Lung (tissue), 12 donors: Measurements from ENCODE around the gene CORO1C. TPM values are rescaled to one million over a fixed set of nuclear protein-coding genes. Genes with fewer than 3 reads are reported as not detected.

Experiments
- ATAC-seq: fragments of 200-7000 bp; cut with Tn5 transposase; one replicate; pipeline ENCODE4 v1.9.1; 2020; ENCODE audit warnings: moderate number of reproducible peaks; ENCODE audit not compliant: insufficient read depth, low FRiP score
- DNase-seq, 3 donors: peaks; one replicate each; pipeline ENCODE4 v3.0.0-alpha.2; 2013 to 2017
- H3K27ac ChIP-seq, 2 donors: one replicate each; pipeline ENCODE4 v1.5.1; 2013; ENCODE audit warnings: mild to moderate bottlenecking in 2 of 2, moderate library complexity in 2 of 2, control low read depth in 1 of 2, inconsistent platforms in 1 of 2, low read depth in 1 of 2, low read length in 1 of 2
- H3K27me3 ChIP-seq, 3 donors: one replicate each; pipeline ENCODE4 v1.5.1; 2013; ENCODE audit warnings: low read length in 2 of 3; ENCODE audit not compliant: control insufficient read depth in 3 of 3, insufficient read depth in 3 of 3
- H3K36me3 ChIP-seq, 4 donors: one replicate each; pipeline ENCODE4 v1.5.1; 2013; ENCODE audit warnings: low read length in 4 of 4, mild to moderate bottlenecking in 1 of 4, moderate library complexity in 1 of 4; ENCODE audit not compliant: control insufficient read depth in 4 of 4, insufficient read depth in 4 of 4
- H3K4me1 ChIP-seq, 5 donors: one replicate each; pipeline ENCODE4 v1.5.1; 2013; ENCODE audit warnings: low read length in 5 of 5, mild to moderate bottlenecking in 2 of 5, moderate library complexity in 1 of 5; ENCODE audit not compliant: control insufficient read depth in 5 of 5, insufficient read depth in 5 of 5
- H3K4me3 ChIP-seq: one replicate; pipeline ENCODE4 v1.5.1; 2013; ENCODE audit warnings: mild to moderate bottlenecking, control low read depth, moderate library complexity
- H3K9ac ChIP-seq, 2 donors: one replicate each; pipeline ENCODE4 v1.5.1; 2013; ENCODE audit warnings: low read length in 2 of 2, control low read depth in 1 of 2; ENCODE audit not compliant: insufficient read depth in 1 of 2
- H3K9me3 ChIP-seq, 4 donors: one replicate each; pipeline ENCODE4 v1.5.1; 2013; ENCODE audit warnings: low read length in 3 of 4, mild to moderate bottlenecking in 1 of 4, moderate library complexity in 1 of 4; ENCODE audit not compliant: control insufficient read depth in 4 of 4, insufficient read depth in 3 of 4
- WGBS, 2 donors: extraction: QIAGEN DNeasy Blood & Tissue Kit; methylation state at CpG; one replicate each; pipeline ENCODE4 v1.1.7; 2013; 5-methylcytosine and 5-hydroxymethylcytosine counted together
- polyA plus RNA-seq, 2 donors: library from polyadenylated mRNA; stranded (reverse); fragments of 200-250 nt; gene quantifications; one replicate each; pipeline ENCODE4 v1.2.1, GENCODE V29; 2013
- total RNA-seq, 2 donors: library from RNA; depleted of rRNA in 1 of 2; stranded (reverse); fragments of >200 nt in 1 of 2; gene quantifications; one replicate each; pipeline ENCODE4 v1.2.1, GENCODE V29; 2014 to 2021
- TF ChIP-seq, protein P1 (sequence below): IDR thresholded peaks from 2 replicates; pipeline ENCODE4 v1.5.1; 2012; ENCODE audit warnings: mild to moderate bottlenecking; ENCODE audit errors: control extremely low read depth, extremely low read depth
- donor health status: control.
- donor health status: control.
- donor health status: Bipolar disorder and iron deficiency.
- donor health status: healthy.
- donor health status: DM: yes; HTN: yes; CAD: no.

CORO1C gene
- total and polyA plus RNA-seq, 4 donors = 36.4 to 227 (median 105) TPM

DNA sequence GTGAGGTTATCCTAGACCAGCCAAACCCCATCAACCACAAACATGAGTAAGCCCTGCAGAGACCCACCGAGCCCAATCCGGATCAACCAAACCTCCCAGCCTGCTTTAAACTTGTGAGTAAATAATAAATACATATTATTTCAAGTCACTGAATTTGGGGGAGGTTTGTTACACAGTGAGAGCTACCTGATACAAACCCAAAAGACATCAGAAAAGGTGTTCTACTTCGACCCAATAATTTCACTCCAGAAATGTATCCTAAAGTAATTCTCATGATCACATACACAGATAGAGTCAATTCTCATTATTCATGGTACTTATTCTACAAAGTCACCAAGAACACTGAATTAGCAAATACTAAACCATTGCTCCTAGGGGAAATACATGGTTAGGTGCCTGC, 16.2 kb upstream of the CORO1C start:
- no peak overlapping the region for H3K27ac ChIP-seq
- DNase-seq (no peak), ATAC-seq (no peak)
- peaks cover 0 to 6% (median 0%) of the 10 kb centered on the region in 5 donors for H3K4me1 ChIP-seq
- no peaks in the 10 kb centered on the region for H3K27me3 ChIP-seq
- TF ChIP-seq, protein P1, sequence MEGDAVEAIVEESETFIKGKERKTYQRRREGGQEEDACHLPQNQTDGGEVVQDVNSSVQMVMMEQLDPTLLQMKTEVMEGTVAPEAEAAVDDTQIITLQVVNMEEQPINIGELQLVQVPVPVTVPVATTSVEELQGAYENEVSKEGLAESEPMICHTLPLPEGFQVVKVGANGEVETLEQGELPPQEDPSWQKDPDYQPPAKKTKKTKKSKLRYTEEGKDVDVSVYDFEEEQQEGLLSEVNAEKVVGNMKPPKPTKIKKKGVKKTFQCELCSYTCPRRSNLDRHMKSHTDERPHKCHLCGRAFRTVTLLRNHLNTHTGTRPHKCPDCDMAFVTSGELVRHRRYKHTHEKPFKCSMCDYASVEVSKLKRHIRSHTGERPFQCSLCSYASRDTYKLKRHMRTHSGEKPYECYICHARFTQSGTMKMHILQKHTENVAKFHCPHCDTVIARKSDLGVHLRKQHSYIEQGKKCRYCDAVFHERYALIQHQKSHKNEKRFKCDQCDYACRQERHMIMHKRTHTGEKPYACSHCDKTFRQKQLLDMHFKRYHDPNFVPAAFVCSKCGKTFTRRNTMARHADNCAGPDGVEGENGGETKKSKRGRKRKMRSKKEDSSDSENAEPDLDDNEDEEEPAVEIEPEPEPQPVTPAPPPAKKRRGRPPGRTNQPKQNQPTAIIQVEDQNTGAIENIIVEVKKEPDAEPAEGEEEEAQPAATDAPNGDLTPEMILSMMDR = no peak
- no peak overlapping the region for H3K4me3 ChIP-seq
- no peaks in the 10 kb centered on the region for H3K9me3 ChIP-seq
- 95 to 96% methylated on average over 3 of the region's 3 CpGs for WGBS, 2 donors
- no peaks in the 10 kb centered on the region for H3K36me3 ChIP-seq
- H3K9ac ChIP-seq = no peak overlapping the region

DNA sequence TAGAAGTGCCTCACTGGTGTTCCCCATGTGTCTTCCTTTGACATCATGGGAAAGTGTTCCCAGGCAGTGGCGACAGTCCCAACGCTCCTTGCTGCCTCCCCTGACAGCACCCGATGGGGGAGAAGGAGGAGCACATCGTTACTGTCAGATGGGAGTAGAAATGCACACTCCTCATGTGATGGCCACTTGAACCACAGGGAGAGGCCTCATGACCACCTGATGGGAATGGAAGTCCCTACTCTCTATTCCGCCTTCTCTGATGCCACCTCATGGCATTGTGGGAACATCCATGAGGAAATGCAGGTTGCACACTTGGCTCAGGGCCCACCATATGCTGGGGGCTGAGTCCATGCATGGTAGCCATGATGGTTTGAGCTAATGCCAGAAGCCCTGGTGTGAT, 14.3 kb upstream of the CORO1C start:
- WGBS, 2 donors = 85 to 92% methylated on average over 5 of the region's 5 CpGs
- Histone ChIP-seq H3K9me3 (no peaks in the 10 kb centered on the region), H3K36me3 (no peaks in the 10 kb centered on the region), H3K9ac (no peak overlapping the region), H3K4me1 (peaks cover 0 to 3% (median 0%) of the 10 kb centered on the region in 5 donors), H3K27ac (no peak overlapping the region), H3K4me3 (no peak overlapping the region), H3K27me3 (no peaks in the 10 kb centered on the region)
- no peak for DNase-seq
- TF ChIP-seq, protein P1 = no peak
- no peak for ATAC-seq

DNA sequence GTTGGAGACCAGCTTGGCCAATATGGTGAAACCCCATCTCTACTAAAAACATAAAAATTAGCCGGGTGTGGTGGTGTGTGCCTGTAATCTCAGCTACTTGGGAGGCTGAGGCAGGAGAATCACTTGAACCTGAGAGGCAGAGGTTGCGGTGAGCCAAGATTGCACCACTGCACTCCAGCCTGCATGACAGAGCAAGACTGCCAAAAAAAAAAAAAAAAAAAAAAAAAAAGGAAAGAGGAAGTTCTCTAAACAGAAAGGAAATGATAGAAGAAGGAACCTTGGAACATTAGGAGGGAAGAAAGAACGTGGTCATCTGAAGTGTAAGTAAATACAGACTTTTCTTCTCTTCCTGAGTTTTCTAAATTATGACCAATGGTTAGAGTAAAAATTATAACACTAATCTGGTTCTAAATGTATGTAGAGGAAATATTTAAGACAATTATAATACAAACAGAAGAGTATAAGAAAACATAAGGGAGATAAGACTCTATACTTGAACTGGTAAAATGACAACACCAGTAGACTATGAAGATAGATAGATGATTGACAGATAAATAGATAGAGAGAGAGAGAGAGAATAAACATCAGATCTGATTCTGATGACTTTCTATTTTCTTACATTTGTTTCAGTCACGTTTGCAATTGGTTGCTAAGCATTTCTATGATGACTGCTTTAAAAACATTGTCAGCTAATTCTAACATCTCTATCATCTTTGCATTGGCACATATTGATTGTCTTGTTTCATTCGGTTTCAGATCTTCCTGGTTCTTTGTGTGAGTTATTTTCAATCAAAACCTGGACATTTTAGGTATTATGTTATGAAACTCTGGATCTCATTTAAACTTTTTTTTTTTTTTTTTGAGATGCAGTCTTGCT, 12.9 kb upstream of the CORO1C start:
- TF ChIP-seq, protein P1 = no peak
- ATAC-seq (no peak), DNase-seq (no peak)
- no peak overlapping the region for H3K9ac ChIP-seq
- H3K36me3 ChIP-seq = no peaks in the 10 kb centered on the region
- no peaks in the 10 kb centered on the region for H3K27me3 ChIP-seq
- H3K4me1 ChIP-seq = no peaks in the 10 kb centered on the region
- H3K4me3 ChIP-seq = no peak overlapping the region
- H3K27ac ChIP-seq = no peak overlapping the region
- 47 to 53% methylated on average over 5 of the region's 5 CpGs for WGBS, 2 donors
- H3K9me3 ChIP-seq = no peaks in the 10 kb centered on the region
